Measurements from ENCODE around the gene CAMTA1.

Gene CAMTA1

GRCh38 chr1:7077136-7077535 is 291.9 kb downstream of the CAMTA1 start:
- DNase-seq (ENCODE audit: low spot score), result no peak

GRCh38 chr1:7077970-7078369 is 292.7 kb downstream of the CAMTA1 start:
- no peak for DNase-seq (ENCODE audit: low spot score)

- DNase-seq (ENCODE audit: low spot score), result no peak
These were observed 294.4 kb downstream of the CAMTA1 start for GRCh38 chr1:7079637-7080036.

GRCh38 chr1:7084232-7084894 is 299.1 kb downstream of the CAMTA1 start:
- DNase-seq (ENCODE audit: low spot score), result no peak

GRCh38 chr1:7085521-7085920 is 300.3 kb downstream of the CAMTA1 start:
- DNase-seq (ENCODE audit: low spot score), result no peak

GRCh38 chr1:7086106-7086505 is 300.9 kb downstream of the CAMTA1 start:
- DNase-seq (ENCODE audit: low spot score), result no peak

GRCh38 chr1:7087888-7088287 is 302.6 kb downstream of the CAMTA1 start:
- no peak for DNase-seq (ENCODE audit: low spot score)

- no peak for DNase-seq (ENCODE audit: low spot score)
These were observed 304.2 kb downstream of the CAMTA1 start for GRCh38 chr1:7089497-7089896.

GRCh38 chr1:7093297-7093696 is 308.0 kb downstream of the CAMTA1 start:
- no peak for DNase-seq (ENCODE audit: low spot score)

GRCh38 chr1:7094086-7094485 is 308.8 kb downstream of the CAMTA1 start:
- DNase-seq (ENCODE audit: low spot score), result no peak

- no peak for DNase-seq (ENCODE audit: low spot score)
These were observed 309.3 kb downstream of the CAMTA1 start for GRCh38 chr1:7094509-7094908.

- DNase-seq (ENCODE audit: low spot score), result no peak
These were observed 310.2 kb downstream of the CAMTA1 start for GRCh38 chr1:7095343-7095964.

GRCh38 chr1:7097938-7098592 is 312.8 kb downstream of the CAMTA1 start:
- DNase-seq (ENCODE audit: low spot score), result no peak

GRCh38 chr1:7098641-7099040 is 313.4 kb downstream of the CAMTA1 start:
- no peak for DNase-seq (ENCODE audit: low spot score)

GRCh38 chr1:7100479-7100878 is 315.2 kb downstream of the CAMTA1 start:
- DNase-seq (ENCODE audit: low spot score), result no peak

- DNase-seq (ENCODE audit: low spot score), result no peak
These were observed 315.9 kb downstream of the CAMTA1 start for GRCh38 chr1:7101187-7101586.

- no peak for DNase-seq (ENCODE audit: low spot score)
These were observed 318.1 kb downstream of the CAMTA1 start for GRCh38 chr1:7103361-7103782.

GRCh38 chr1:7103874-7104273 is 318.6 kb downstream of the CAMTA1 start:
- no peak for DNase-seq (ENCODE audit: low spot score)

- DNase-seq (ENCODE audit: low spot score), result no peak
These were observed 319.1 kb downstream of the CAMTA1 start for GRCh38 chr1:7104339-7104738.

- no peak for DNase-seq (ENCODE audit: low spot score)
These were observed 320.0 kb downstream of the CAMTA1 start for GRCh38 chr1:7105269-7105668.

- DNase-seq (ENCODE audit: low spot score), result no peak
These were observed 321.3 kb downstream of the CAMTA1 start for GRCh38 chr1:7106442-7107108.

- no peak for DNase-seq (ENCODE audit: low spot score)
These were observed 322.0 kb downstream of the CAMTA1 start for GRCh38 chr1:7107109-7107830.

Data from CD4-positive, alpha-beta T cell treated with Interleukin-6 at 100 ng/mL for 8 hours (primary cell).